HG03457 (cell line): ENCODE measurements around the gene DMWD.

Source experiments
- ATAC-seq: cut with Tn5 transposase; IDR thresholded peaks from one replicate; pipeline ENCODE4 v1.9.1; 2021; ENCODE audit warnings: moderate number of reproducible peaks; ENCODE audit not compliant: unreplicated experiment

DMWD gene, protein sequence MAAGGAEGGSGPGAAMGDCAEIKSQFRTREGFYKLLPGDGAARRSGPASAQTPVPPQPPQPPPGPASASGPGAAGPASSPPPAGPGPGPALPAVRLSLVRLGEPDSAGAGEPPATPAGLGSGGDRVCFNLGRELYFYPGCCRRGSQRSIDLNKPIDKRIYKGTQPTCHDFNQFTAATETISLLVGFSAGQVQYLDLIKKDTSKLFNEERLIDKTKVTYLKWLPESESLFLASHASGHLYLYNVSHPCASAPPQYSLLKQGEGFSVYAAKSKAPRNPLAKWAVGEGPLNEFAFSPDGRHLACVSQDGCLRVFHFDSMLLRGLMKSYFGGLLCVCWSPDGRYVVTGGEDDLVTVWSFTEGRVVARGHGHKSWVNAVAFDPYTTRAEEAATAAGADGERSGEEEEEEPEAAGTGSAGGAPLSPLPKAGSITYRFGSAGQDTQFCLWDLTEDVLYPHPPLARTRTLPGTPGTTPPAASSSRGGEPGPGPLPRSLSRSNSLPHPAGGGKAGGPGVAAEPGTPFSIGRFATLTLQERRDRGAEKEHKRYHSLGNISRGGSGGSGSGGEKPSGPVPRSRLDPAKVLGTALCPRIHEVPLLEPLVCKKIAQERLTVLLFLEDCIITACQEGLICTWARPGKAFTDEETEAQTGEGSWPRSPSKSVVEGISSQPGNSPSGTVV

DNA sequence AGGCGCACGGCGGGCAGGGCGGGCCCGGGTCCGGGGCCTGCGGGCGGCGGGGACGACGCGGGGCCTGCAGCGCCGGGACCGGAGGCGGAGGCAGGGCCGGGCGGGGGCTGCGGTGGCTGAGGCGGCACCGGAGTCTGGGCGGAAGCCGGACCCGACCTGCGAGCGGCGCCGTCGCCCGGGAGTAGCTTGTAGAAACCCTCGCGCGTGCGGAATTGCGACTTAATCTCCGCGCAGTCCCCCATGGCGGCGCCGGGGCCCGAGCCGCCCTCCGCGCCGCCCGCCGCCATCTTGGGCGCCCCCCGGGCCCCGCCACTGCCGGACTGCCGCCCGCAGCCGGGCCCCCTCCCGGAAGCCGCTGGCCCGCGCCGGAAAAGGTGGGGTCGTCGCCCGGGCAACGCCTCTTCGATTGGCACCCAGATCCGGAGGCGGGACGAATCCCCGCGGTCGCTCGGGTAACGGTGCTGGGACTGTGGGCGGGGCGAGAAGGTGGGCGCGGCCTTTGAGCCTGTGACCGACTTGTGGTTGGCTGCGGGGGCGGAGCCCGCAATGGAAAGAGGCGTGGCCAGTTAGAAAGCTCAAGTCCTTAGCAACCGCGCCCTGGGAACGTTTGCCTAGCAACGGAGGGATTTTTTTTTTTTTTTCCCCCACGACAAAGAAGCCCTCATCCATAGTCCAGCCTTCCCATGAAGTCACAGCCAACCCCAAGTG, at the start of gene DMWD:
Gene DMWD (minus strand): TSS at position 376 of the 708 bp plus-strand sequence. CDS start 89 bp downstream, at position 287.
- ATAC-seq, result peak; percentile 75

DNA sequence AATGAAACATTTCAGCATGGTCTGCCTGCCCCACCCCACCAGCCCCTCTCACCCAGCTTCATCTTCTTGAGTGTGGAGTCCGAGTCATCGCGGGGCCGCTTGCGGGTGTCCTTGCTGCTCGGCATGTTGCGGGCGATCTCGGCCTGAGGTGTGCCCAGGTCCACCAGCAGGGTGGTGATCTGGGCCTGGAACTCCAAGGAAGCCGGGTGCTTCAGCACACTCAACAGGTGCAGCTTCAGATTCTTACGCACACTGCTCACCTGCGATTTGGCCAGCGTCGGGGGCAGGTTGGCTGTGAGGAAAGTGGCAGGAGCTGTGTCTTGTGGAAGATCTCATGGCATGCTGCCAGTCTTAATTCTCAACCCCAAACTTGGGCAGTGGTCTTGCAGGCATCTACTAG, 49.6 kb upstream of the DMWD start:
- ATAC-seq, result no peak

DNA sequence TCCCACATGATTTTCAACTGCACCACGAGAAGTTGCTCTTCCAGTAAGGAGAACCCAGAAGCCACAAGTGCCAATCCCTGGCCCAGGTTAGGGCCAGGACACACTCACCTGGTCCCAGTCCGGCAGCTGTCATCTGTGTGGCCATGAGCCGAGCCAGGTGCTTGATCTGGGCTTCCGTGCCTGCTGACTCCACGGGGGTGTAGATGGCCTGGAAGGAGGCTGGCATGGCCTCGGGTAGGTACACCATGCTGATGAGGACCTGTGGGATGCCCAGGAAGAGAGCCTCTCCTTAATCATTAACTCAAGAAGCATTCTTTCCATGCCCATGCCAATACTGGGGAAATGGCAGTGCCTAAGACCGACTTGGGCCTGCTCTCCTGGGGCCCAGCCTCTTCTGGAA, 42.3 kb upstream of the DMWD start:
- ATAC-seq, result no peak

DNA sequence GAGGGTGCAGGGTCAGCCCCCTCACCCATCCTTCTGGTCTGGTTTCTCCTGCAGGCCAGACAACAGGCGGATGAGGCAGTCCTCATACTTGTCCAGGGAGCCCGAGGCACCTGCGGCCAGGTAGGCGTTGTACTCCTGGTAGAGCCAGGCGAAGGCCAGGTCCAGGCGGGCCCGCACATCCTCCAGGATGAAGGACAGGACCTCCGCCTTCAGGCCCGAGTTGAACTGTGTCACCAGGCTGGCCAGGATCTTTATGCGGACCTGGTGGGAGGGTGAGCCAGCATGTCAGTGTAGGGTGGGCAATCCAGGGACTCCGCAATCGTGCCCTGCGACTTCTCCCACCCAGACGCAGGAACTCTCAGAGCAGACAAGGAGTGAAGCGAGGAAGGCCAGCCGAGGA, 36.3 kb upstream of the DMWD start:
- no peak for ATAC-seq

DNA sequence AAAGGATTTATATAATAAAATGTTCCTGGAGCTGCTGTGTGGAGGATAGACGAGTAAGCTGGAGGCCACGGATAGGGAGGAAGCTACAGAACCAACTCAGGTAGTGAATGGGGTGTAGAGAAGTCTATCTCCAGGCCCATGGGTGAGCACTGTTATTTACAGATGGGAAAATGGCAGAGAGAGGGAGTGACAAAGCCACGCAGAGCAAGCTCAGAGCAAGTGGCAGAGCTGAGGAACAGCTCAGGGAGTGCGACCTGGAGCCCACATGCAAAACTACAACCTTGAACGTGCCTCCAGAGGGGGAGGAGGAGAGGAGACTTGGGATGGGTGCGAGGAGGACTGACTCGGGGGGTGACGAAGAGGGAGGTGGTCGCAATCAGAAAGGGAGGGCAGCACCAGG, 35.9 kb upstream of the DMWD start:
- no peak for ATAC-seq

DNA sequence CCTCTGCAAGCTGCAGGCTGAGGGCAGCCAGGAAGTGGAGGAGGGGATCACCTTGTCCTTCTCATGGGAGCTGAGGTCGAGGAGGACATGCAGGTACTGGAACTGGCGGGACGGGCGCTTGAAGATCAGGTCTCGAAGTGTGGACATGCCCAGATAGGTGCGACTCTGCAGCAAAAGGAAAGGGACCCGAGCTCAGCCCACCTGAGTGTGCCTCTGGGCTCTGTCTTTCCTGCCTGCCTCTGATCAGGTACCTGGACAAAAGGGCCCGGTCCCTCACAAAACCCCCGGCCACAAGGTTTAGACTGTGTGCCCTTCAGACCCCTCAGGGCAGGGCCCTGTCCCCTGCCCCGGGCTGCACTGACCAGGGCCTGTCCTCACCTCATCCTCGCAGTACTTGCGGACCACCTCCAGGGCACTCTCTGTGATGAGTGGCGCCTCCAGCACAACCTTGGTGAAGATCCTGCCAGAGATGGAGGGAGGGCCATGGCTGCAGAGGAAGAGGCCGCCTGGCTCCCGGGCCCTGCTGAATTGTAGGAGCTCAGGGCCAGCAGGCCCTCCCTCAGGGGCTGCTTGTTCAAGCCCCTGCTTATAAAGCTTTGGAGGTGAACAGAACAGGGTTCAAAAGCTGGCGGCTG, 34.9 kb upstream of the DMWD start:
- ATAC-seq, result no peak

DNA sequence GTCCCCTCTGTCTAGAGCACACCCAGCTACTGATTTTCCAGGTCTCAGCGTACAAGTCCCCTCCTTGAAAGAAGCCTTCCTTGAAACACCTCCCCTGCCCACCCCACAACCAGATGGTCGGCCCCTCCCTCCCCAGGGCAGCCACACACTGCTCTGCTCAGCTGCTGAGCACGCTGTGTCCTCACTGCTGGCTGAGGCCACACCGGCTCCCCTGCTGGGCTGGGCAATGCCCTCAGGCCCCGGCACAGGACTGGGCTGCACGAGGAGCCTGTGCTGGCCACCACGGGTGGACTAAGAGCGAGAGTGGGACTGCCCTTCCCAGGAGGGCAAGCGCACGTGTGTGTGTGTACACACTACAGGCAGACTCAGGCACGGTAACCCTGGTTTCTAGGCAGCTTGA, 34.3 kb upstream of the DMWD start:
- ATAC-seq, result no peak

DNA sequence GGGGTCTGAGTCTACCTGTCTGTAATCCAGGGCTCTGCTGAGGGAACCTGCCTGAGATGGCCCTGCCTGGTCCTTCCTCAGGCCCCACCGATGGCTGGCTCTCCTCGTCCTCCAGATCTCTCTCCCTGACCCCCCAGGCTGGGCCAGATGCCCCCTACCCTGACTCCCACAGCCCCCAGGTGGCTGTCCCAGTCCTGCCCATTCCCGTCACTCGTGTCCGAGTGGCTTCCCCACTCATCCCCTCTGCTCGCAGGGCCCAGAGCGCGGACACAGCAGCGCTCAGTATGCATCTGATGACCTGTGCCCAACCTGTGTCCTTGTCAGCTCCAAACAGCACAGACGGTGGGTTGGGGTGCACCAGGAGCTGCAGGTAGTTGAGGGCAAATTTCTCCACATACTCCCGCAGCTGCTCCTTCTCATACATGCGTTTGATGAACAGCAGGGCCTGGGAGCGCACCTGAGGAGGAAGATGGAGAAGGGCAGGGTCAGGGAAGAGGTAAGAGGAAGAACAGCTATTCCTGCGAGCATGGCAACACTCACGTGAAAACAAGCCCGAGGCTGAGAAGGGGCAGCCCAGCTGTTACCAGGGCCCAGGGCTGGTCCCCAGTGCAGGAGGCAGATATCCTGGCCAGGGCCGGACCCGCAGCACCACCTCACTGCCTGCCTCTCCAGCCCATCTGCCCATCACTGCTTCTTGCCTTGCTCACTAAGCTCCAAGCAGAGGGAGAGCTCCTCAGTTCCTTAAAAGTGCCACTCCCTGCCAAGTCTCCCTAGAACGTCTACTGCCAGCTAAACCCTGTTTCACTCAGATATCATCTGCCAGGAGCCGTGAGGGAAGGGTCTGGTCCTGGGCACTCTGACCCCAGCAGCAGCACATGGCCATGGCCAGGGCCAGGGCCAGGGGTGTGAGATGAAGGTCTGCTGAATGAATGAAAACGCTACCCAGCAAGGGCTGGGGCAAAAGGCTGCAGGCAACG, 33.6 kb upstream of the DMWD start:
- no peak for ATAC-seq

DNA sequence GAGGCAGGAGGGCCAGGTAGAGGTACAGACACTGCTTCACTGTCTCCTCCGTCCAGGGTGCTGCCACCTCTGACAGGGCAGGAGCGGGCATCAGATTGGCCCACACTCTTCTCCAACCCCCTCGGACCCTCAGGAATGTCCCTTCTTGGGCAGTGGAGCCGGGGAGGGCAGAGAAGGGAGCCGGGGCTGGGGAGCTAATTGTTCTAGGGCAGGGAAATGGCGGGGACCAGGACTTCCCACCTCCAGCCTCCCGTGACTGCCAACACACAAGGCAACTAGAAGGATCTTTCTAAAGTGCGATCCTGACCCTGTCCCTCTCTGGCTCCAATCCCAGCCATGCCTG, 32.6 kb upstream of the DMWD start:
- no peak for ATAC-seq

DNA sequence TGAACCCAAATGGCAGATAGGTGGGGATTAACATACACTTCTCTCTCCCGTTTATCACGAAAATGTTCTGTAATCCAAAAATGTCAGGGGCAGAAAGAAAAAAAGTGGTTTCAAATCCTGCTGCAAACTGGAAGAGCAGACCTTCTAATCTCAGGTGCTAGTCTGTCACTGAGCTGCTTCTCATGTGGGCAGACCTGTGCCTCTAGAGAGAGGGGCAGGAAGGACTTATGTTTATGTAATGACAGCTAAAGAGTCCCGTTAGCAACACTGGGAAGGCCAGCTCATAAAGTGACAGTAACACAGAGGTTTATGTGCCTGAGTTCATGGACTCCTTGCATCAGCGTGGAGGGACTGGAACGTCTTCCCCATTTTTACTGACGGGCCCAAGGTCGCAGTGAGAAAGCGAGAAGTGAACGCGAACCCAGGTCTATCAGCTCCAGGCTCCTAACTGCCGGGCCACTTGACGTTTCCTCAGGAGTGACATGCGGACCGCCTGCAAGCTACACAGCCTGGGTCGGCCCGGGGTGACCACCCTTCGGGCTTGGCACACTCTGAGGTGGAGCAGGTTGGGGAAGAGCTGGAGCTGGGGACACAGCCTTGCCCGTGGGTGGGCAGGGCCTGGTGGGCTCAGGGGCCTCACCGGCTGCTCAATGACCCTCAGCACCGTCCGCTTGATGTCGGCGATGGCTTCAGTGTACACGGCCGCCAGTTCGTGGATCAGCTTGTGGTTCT, 32.1 kb upstream of the DMWD start:
- no peak for ATAC-seq

DNA sequence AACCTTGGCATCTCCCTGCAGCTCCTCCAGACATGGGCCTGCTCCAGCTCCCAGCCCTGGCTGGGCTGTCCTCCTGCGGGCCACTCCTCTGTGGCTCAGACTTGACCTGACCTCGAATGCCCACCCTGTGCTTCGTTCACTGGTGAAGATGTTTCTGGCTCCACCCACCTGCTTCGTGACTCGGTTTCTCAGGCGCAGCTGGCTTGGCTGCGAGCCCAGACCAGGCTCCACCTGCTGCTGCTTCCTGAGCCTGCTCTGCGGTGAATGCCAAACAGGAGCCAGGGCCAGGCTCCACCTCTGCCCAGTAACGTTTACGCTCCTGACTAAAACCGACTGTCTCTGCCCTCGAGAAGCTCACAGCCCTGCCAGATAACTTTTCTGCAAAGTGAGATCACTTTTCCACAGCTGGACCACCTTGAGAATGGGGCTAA, 31.4 kb upstream of the DMWD start:
- ATAC-seq, result no peak

DNA sequence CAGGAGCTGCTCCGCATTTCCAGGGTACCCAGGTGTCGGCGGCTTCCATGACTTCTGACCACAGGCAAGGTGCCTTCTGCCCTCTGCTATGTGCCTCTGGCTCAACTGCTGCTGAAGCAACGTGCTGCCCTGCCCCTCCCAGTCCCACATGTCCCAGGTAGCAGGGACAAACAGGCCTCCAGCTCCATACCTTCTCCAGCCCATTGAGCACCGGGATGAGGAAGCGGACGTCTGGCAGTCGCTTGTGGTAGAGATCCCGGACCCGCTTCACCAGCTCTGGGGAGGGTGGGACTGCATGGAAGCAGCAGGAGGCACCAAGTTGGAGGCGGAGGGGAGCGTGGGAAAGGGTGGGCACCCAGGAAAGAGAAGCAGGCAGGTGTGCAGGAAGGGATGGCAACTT, 30.5 kb upstream of the DMWD start:
- ATAC-seq, result no peak

DNA sequence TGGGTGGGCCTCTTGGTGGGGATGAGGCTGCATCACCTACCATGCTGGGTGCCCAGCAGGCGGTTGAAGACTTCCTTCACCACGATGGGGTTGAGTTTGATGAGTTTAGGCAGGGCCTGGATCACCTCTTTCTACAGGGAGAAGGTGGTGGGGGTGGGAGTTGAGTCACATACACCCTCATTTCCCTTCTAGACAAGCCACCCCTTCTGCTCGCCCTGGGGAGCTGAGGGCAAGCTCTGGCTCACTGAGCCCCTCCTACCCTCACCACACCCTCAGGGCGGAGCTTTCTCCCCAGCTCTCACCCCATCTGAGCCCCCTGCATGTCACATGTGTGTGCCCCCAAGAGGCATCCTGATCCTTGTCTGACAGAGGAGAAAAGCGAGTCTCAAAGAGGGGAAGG, 30.1 kb upstream of the DMWD start:
- no peak for ATAC-seq

DNA sequence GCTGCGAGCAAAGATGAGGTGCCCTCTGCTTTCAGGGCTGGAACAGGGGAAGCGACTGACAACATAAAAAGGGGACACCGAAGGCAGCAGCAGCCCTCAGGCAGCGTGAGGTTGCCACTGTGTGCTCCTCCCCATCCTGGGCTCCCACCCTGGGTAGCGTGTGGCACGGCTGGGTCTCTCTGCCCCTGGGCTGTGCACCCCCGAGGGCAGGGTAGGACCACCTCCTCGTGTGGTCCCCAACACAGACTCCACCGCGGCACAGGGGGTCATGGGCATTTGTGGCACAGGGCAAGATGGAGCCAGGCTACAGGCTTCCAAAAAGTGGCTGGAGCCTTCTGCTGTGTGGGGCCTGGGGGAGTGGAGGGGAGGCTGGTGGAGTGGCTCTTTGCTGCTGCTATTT, 28.9 kb upstream of the DMWD start:
- ATAC-seq, result no peak

DNA sequence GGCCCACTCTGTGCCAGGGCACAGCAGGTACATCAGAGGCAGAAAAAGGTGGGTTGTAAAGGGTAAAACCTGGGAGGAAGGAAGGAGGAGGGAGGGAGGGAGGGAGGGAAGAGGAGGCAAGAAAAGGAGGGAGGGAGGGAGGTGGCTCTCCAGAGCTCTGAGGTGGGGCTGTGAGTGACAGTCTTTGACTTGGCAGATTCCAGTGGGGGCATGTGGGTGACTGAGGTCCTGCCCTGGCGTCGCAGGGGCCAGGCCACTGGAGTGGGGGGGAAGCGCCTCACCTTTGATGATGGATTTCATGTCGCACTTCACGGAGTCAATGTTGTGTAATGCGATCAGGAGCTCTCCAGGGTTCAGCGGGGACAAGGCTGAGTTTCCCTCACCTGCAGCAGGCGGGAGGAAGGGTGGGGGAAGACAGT, 28.5 kb upstream of the DMWD start:
- ATAC-seq, result no peak

DNA sequence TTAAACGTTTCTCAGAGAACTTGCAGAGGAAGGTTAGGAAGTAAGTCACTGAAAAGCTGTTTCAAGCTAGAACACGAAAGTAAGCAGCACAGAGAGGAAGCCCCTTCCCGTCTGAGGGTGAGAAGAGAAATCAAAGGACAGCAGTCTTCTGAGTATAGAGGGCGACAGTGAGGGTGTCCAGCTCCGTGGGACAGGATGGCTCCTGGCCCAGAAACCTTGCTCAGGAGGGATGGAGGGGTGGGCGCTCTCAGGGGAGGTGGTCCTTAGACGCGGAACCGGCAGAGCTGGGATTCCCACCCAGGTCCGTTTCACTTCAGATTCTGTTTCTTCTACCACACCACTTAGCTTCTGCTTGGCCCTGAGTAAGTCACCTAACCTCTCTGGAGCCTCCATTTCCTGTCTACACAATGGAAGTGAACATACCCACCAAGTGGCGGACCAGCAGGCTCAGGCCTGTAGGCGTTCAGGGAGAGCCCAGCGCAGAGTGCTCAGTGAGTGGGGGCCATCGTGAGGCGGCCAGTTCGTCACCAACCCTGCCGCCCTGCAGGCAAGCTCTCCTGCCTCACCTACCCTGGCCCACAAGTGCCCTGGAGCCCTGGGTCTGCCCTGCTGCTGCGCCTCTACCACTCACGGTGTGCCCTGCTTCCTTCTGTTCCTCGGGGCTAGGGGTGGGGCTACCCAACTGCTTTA, 27.9 kb upstream of the DMWD start:
- no peak for ATAC-seq

DNA sequence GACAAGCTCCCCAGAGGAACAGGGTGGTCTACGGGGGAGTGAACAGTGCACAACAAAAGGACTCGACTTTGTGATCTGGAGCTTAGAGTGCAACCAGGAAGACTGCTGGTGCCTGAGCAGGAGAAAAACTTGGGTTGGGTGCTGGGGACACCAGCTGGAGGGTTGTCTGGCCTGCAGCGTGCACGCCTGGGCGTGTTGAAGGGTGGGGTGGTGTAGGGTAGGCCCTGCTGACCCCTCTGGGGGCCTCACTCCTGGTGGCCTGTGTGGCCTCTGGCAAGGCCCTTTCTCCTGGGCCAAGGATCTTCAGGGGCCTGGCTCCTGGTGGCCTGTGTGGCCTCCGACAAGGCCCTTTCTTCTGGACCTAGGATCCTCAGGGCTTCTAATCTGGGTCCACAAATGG, 27.1 kb upstream of the DMWD start:
- no peak for ATAC-seq

DNA sequence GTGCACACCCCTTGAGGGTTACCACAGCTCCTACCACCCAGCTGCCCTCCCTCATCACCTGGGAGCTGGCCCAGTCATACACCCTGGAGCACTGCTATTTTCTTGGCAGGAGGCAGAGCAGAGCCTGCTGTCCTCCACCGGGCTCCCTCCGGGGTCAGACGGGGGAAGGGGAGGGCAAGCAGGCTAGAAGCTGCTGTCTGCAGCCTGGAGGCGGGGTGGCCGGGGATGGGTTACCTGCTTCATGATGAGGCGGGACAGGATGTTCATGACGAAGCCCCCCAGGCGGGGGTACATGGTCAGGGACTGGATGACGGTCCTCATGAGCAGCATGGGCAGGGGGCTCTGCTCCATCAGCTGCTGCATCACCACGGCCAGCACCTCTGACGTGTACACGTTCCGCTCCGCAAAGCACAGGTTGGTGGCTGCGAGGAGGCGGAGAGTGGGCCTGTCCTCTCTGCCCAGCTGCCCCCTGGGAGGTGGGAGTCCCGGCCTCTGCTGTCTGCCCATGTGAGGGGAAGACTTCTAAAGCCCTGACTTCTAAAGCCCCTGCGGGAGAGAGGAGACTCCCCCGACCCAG, 25.2 kb upstream of the DMWD start:
- no peak for ATAC-seq
